HG03457 (cell line): Measurements from ENCODE around the gene PGM5.
A peak's percentile ranks its signal among the peaks of the same experiment; 100 is the strongest.

Experiments used
- ATAC-seq: cut with Tn5 transposase; IDR thresholded peaks from one replicate; pipeline ENCODE4 v1.9.1; 2021; ENCODE audit warnings: moderate number of reproducible peaks; ENCODE audit not compliant: unreplicated experiment

Gene PGM5

GRCh38 chr9:68574150-68574549 lies 217.7 kb downstream of the PGM5 start:
- ATAC-seq, result no peak

DNA sequence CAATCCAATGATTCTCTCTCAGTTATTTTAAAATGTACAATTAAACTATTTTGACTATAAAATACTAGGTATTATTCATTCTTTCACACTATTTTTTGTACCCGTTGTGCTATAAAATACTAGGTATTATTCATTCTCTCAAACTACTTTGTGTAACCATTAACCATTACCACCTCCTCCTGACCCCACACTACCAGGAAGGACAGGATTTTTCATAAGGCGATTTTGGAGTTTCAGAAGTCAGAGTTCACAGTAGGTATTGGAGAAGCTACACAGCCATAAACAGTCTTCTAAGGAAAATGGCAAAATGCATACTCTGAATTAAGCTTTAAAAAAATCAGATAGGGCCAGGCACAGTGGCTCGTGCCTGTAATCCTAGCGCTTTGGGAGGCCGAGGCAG lies 219.4 kb downstream of the PGM5 start:
- no peak for ATAC-seq

- ATAC-seq, result peak; percentile 80
Measured at GRCh38 chr9:68577774-68578591, 221.6 kb downstream of the PGM5 start.
